ENCODE measurements around the gene BHLHE23.

Gene BHLHE23

DNA sequence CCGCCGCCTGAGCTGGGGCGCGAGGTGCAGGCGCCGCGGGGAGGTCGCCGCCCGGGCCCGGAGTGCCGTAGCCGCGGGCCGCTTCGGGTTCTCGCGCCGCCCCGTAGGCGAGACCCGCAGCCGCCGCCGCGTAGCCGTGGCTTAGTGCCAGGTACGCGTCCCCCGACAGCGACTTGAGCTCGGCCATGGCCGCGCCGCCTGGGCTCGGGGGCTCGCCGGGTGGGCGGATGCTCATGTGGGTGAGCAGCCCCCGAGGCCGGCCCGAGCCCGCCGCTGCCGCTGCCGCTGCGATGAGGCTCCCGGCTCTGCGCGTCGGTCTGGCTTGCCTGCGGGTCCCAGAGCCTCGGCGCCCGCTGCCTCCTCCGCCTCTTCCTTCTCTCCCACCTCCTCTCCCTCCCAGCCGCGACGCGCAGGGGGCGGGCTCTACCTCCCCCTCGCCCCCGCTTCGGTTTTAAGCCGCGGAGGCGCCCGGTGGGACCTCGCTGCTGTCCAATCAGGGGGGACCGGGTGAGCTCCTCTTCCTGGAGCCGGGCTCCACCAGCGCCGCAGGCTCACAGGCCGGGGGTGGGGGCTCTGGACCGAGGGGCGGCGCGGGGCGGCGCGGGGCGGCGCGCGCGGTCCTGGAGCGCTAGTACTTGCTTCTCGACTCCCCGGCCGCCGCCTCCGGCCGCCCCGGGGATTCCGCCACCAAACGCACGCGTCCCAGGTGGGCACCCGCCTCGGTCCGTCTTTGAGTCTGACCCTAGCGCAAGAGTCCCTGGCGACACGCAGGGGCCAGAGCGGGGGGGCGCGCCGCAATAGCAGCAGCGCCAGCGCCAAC, at the start of gene BHLHE23:
Gene BHLHE23, minus strand, starts transcription at position 425 of the 820 bp plus-strand sequence. Its CDS starts 190 bp downstream, at position 235.
- DNase-seq, result no peak

DNA sequence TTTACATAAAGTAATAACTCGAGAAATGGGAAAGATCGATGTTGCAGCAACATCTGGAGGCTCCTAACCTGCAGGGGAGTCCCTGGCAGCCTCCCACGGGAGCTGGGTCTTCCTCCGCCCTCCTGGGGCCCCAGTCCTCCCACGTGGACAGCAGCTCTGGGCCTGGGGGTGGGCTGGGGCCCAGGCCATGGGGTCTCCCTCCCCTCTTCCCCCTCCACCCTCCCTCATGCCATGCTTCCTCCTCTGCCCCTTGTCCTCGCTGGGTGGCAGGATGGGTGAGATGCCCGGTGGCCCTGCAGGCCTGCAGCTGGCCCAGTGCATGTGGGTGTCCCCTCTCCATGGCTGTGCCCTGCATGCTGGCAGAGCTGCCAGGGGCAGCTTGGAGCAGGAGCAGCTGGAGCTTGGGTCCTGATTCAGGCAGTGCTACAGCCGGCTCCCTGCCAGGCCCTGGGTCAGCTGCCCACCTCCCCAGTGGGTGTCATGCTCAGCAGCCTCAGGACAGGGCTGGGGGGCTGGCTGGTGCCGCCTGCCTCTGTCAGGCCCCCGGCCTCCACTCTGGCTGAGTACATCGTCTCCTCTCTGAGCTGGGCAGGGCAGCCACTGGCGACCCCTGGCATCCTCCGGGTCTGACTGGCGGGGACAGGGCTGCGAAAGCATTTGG, 48.9 kb upstream of the BHLHE23 start:
- DNase-seq, result no peak

- no peak for DNase-seq
Measured at GRCh38 chr20:63054681-63055240, 48.0 kb upstream of the BHLHE23 start.

DNA sequence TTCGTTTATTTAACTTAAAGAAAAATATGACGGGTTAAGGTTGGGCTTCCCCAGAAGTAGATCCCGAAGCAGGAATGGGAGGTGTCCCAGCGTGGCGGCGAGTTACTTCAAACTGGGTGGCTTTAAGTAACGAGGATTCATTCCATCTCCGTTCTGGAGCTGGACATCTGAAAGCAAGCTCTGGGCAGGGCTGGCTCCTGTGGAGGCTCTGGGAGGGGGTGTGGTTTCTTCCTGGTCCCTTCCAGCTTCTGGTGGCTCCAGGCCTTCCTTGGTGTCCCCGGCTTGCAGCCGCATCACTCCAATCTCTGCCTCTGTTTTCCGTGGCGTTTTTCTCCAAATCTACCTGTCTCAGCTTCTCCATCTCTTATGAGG, 47.3 kb upstream of the BHLHE23 start:
- no peak for DNase-seq

DNA sequence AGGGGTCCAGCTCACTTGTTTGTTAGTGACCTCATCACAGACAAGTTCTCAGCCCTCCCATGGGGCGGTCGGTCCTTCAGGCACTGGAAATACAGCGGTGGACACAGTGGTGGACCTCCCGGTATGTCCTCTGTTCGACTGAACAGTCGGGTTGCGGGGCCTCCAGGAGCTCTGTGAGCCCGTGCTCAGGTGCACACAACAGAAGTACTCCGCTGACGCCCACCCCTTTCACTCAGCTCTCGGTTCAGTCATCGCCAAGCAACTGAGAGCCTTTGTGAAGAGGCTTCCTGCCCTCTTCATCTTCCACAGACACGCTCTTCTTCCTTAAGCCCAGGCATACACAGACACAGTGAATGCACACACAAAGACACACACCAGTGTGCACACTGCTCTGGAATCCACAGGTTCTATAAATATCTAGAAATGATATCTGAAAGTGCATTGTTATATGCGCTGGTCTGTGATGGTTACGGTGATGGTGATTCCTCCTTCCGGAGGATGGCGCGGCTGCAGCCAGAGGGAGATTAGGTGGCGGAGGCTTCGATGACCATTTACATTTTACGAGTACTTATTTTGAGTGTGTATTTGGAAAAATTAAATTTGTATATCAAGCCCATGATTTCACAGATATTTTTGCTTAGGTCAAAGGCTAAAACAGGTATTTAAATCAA, 46.8 kb upstream of the BHLHE23 start:
- DNase-seq, result no peak

- no peak for DNase-seq
Measured at GRCh38 chr20:63052571-63053431, 46.0 kb upstream of the BHLHE23 start.

DNA sequence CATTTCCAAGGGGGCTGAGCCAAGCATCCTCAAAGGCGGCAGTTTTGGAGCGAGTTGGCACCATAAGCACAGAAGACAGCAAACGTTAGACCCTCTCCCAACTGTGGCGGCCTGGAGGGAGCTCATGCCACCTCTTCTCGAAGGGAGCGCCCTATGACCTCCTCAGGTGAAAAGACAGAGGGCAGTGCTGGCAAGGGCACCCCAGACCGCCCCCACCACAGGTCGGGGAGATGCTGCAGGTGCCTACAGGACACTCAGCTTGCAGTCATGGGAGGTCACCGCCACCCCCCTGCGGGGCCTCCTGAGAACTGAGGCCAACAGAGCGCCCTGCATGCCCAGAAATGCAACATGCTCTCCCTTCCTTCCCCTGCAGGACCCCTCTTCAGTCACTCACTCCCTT, 45.1 kb upstream of the BHLHE23 start:
- no peak for DNase-seq

- DNase-seq, result no peak
Measured at GRCh38 chr20:63051186-63051860, 44.6 kb upstream of the BHLHE23 start.

GRCh38 chr20:63050406-63050805, 43.6 kb upstream of the BHLHE23 start:
- no peak for DNase-seq

DNA sequence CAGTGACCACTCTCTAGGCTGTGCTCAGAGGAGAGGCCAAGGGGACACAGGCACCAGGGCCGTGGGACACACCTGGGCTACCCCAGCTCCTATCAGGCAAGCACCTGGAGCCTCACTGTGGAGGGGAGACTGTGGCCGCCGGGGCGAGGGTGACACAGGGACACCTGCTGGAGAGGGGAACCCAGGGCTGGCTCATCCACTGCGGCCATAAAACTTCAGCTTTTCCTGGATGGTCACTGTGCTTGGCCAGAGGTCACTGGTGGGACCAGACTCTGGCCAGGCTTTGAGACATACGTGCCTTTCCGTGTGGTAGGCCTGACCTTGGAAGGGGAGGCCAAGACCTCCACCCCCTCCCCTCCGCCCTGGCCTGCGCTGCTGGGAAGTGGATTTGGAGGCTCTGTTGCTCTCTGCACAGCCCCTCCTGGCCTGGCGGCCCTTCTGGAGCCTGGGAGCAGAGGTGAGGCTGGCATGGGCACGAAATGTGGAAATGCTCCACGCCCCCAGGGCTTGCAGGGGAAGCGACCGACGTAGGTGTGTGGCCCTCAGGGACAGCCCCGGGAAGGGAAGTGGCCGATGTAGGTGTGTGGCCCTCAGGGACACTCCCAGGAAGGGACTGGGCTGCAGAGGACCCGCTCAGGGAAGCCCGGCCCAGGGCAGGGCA, 42.9 kb upstream of the BHLHE23 start:
- DNase-seq, result no peak

DNA sequence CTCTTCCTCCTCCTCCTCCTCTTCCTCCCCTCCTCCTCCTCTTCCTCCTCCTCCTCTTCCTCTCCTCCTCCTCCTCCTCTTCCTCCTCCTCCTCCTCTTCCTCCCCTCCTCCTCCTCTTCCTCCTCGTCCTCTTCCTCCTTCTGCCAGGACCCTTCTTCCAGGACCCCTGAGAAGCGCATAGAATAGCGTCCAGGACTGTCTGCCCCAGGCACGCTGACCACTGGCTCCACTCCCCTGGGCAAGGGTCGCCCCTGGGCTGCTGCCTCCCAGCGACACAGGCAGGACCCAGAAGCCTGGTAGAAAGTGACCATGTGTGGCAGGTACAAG, 42.4 kb upstream of the BHLHE23 start:
- DNase-seq, result no peak

GRCh38 chr20:63048516-63049190, 41.9 kb upstream of the BHLHE23 start:
- DNase-seq, result no peak

DNA sequence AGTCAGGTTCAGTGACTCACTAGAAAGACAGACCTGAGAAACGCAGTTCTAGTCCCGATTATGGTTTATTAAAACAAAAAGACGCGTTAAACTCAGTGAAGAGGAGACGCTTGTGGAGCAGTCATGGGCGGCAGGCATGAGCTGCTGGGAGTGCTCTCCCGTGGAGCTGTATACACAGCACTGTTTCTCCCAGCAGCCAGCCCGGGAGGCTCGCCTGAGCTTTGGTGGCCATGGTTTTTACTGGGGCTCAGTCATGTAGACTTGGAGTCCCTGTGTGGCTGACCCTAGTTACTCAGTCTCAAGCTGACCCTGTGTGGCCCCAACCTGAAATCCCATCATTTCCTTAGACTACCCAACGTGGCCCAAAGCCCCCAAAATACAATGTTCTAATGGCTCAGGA, 41.2 kb upstream of the BHLHE23 start:
- no peak for DNase-seq

DNA sequence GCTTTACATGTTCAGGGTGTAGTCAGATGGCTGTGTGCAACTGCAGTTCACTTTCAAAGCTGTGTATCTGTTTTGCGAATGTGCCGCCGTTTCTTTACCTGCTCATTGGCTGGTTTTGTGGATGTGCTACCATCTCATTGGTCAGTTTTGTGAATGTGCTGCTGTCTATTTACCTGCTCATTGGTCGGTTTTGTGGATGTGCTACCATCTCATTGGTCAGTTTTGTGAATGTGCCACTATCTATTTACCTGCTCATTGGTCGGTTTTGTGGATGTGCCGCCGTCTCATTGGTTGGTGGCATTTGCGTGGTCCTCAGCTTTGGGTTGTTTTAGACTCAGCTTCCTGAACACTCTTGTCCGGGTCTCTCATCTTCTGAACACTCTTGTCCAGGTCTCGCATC, 40.5 kb upstream of the BHLHE23 start:
- no peak for DNase-seq

GRCh38 chr20:63046841-63047240, 40.1 kb upstream of the BHLHE23 start:
- no peak for DNase-seq

DNA sequence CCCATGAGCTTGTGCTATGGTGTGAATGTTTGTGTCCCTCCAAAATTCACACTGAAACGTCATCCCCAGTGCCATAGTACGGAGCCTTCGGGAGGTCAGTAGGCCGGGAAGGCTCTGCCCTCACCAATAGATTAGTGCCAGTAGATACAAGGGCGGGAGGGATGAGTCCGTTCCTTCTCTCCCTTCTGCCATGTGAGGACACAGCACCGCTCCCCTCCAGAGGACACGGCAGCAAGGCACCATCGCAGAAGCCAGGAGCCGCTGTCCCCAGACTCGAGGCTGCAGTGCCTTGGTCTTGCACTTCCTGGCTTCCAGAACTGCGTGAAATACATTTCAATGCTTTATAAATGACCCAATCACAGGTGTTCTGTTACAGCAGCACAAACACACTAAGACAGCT, 39.2 kb upstream of the BHLHE23 start:
- no peak for DNase-seq

DNA sequence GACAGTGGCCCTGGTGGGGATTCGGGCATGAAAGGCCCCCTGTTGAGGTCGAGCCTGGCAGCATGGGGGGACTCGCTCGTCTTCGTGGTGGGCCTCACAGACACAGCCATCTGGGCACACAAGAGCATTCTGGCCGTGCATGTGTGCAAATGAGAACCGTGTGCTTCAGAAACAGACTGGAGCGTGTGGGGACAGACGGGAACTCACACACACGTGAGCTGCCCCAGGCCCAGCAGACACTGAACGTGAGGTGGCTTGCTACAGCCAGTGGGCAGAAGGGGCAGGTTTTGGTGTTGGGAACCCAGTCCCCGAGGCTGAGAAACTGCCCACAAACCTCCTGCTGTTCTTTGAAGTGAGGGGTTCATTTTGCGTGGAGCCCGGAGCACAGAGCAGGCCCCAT, 38.6 kb upstream of the BHLHE23 start:
- no peak for DNase-seq

DNA sequence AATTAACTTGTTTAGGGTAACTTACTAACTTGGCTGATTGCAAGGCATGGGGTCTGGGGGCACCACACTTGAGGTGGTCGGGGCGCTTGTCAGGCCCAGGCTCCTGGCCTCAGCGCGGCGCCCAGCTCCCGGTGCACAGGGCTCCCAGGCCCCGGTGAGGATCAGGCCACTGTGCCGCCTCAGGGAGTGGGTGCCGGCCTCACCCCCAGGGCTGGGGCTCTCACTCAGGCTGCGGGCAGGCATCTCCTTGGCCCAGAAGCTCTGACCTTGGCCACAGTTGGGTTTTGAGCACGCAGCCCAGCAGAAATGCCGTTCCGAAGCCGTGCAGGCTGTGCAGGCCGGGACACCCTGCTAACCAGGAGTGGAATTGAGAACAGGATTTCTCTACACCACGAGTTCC, 37.8 kb upstream of the BHLHE23 start:
- no peak for DNase-seq

DNA sequence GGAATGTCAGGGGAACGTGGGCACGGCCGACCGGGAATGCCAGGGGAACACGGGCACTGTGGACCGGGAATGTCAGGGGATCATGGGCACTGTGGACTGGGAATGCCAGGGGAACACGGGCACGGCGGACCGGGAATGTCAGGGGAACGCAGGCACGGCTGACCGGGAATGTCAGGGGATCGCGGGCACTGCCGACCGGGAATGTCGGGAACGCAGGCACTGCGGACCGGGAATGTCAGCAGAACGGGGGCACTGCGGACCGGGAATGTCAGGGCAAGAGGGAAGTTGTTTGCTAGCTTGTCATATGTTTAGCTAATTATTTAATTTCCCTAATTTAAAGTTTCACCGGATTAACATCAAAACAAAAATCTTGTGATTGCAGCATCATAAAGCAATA, 37.4 kb upstream of the BHLHE23 start:
- DNase-seq, result no peak

GRCh38 chr20:63043348-63044203, 36.8 kb upstream of the BHLHE23 start:
- DNase-seq, result no peak
